ENCODE data around the gene CCDC30. TPM values are rescaled to one million over a fixed set of nuclear protein-coding genes. Genes with fewer than 3 reads are reported as not detected.

The CCDC30 gene
- total and polyA plus RNA-seq, 9 of the 15 experiments (the other 6 are each of a cell fraction or from before 2014, with no cell fraction given) = 0.05 to 0.91 (median 0.24) TPM

DNA sequence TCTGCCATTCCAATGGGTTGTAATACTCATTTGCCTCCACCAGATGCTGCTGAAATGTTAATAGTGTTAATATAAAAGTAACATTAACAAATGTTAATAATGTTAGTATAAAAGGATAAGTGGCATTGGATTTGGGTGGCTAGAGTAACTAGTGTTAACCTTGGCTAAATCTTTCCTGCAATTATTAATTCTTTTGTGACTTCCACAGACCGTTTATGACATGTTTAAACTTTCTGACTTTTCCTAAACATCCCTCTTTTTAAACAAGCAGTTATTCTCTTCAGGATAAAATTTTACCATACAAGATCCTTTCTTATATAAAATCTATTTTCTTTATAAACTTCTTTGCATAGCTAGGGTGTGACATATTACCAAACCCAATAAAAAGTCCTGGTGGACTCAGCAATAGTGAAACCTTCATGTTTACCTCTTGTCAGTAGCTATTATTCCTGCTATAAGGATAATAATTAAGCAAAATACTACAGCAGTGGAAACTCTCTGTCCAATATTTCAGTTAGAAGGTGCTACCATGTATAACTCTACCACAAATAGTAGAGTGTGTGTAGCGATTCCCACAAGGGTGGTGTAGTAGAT, 41.5 kb downstream of the CCDC30 start:
- H3K9me3 ChIP-seq (replicated peaks; ENCODE audit: control insufficient read depth, insufficient read depth, low read depth, low read length) = peaks cover 2% of the 10 kb centered on the region; the same call in 1 of the 2 replicates
- in situ Hi-C loops (cut with MboI) = no loop called here
- no peaks in the 10 kb centered on the region for H4K20me1 ChIP-seq (replicated peaks; ENCODE audit: control insufficient read depth, insufficient read depth, low read length)
- no peaks in the 10 kb centered on the region for H3K4me1 ChIP-seq (replicated peaks in 1 of 2; ENCODE audit: control insufficient read depth in 2 of 2, insufficient read depth in 2 of 2, low read length in 2 of 2)
- H3K27ac ChIP-seq (ENCODE audit: extremely low read depth, low read depth, low read length) = no peak overlapping the region
- no TSS peak for BruUV-seq (replicated peaks)
- FAIRE-seq (no peak), ATAC-seq (no peak), DNase-seq (ENCODE audit: extremely low read depth in 1 of 4, low spot score in 3 of 4) (no peak)
- no peaks in the 10 kb centered on the region for H3K79me2 ChIP-seq (ENCODE audit: control insufficient read depth, insufficient read depth, low read length)
- intact Hi-C loops (cut with micrococcal nuclease) = no loop called here
- no peak overlapping the region for H3K9ac ChIP-seq (ENCODE audit: insufficient read depth in 1 of 2, low read depth in 2 of 2, low read length in 2 of 2)
- no peaks in the 10 kb centered on the region for H3K36me3 ChIP-seq (ENCODE audit: control insufficient read depth, insufficient read depth, low read length)
- H2AFZ ChIP-seq (ENCODE audit: low read depth, low read length) = no peak overlapping the region
- TF ChIP-seq ZFP36 (IDR thresholded peaks at IDR 0.05; ENCODE audit: low read depth, low read length, partially characterized antibody) = peak; percentile 41
- no peak for TF ChIP-seq UBTF (IDR thresholded peaks at IDR 0.05; ENCODE audit: borderline replicate concordance in 1 of 2, low read depth in 2 of 2, low read length in 2 of 2)
- H3K4me2 ChIP-seq (ENCODE audit: insufficient read depth, low read length) = no peak overlapping the region
- WGBS (ENCODE audit: insufficient coverage, low coverage, missing lambda C conversion rate) = 3% methylated on average over 2 of the region's 2 CpGs
- H3K9me1 ChIP-seq (ENCODE audit: control insufficient read depth, insufficient read depth, low read length) = no peaks in the 10 kb centered on the region
- H3K27me3 ChIP-seq (ENCODE audit: control insufficient read depth in 2 of 2, insufficient read depth in 2 of 2, low read length in 2 of 2) = no peaks in the 10 kb centered on the region
- ChIA-PET CTCF (ENCODE audit: low intra/inter-chr PET ratio) (no interaction called here), POLR2A (no interaction called here)
- H3K4me3 ChIP-seq = no peak overlapping the region

- ChIA-PET POLR2A (no interaction called here), CTCF (ENCODE audit: low intra/inter-chr PET ratio) (no interaction called here)
- intact Hi-C loops (cut with micrococcal nuclease) (no loop called here), in situ Hi-C loops (cut with MboI) (no loop called here)
- DNase-seq (ENCODE audit: extremely low read depth in 1 of 4, low spot score in 3 of 4) (no peak), ATAC-seq (no peak), FAIRE-seq (no peak)
- no peak overlapping the region for H3K4me3 ChIP-seq
- no peaks in the 10 kb centered on the region for H3K27me3 ChIP-seq (ENCODE audit: control insufficient read depth in 2 of 2, insufficient read depth in 2 of 2, low read length in 2 of 2)
- no peaks in the 10 kb centered on the region for H3K4me1 ChIP-seq (replicated peaks in 1 of 2; ENCODE audit: control insufficient read depth in 2 of 2, insufficient read depth in 2 of 2, low read length in 2 of 2)
- 0% methylated on average over 1 of the region's 1 CpG for WGBS (ENCODE audit: insufficient coverage, low coverage, missing lambda C conversion rate)
- no peak overlapping the region for H3K27ac ChIP-seq (ENCODE audit: extremely low read depth, low read depth, low read length)
- no peak overlapping the region for H2AFZ ChIP-seq (ENCODE audit: low read depth, low read length)
- no peaks in the 10 kb centered on the region for H4K20me1 ChIP-seq (replicated peaks; ENCODE audit: control insufficient read depth, insufficient read depth, low read length)
- H3K9me1 ChIP-seq (ENCODE audit: control insufficient read depth, insufficient read depth, low read length) = no peaks in the 10 kb centered on the region
- H3K9me3 ChIP-seq (replicated peaks; ENCODE audit: control insufficient read depth, insufficient read depth, low read depth, low read length) = peaks cover 2% of the 10 kb centered on the region; the same call in 1 of the 2 replicates
- no peaks in the 10 kb centered on the region for H3K36me3 ChIP-seq (ENCODE audit: control insufficient read depth, insufficient read depth, low read length)
- H3K79me2 ChIP-seq (ENCODE audit: control insufficient read depth, insufficient read depth, low read length) = no peaks in the 10 kb centered on the region
- no peak overlapping the region for H3K4me2 ChIP-seq (ENCODE audit: insufficient read depth, low read length)
- no TSS peak for BruUV-seq (replicated peaks)
- H3K9ac ChIP-seq (ENCODE audit: insufficient read depth in 1 of 2, low read depth in 2 of 2, low read length in 2 of 2) = no peak overlapping the region
- TF ChIP-seq FOXM1 (IDR thresholded peaks at IDR 0.05; ENCODE audit: low read depth) (no peak), FOXM1 (CRISPR knock-in tag; IDR thresholded peaks at IDR 0.05; ENCODE audit: low read depth) (no peak), ETV6 (IDR thresholded peaks at IDR 0.05; ENCODE audit: borderline replicate concordance in 1 of 2, low read depth in 2 of 2, low read length in 1 of 2) (no peak), ETV6 (CRISPR knock-in tag; IDR thresholded peaks at IDR 0.05; ENCODE audit: borderline replicate concordance) (no peak), SMARCA4 (IDR thresholded peaks at IDR 0.05) (no peak), RBM15 (IDR thresholded peaks at IDR 0.05; ENCODE audit: insufficient read depth, low read length) (no peak), ZNF696 (CRISPR knock-in tag; conservative IDR thresholded peaks at IDR 0.05) (no peak)
- TF ChIP-seq, protein P1, sequence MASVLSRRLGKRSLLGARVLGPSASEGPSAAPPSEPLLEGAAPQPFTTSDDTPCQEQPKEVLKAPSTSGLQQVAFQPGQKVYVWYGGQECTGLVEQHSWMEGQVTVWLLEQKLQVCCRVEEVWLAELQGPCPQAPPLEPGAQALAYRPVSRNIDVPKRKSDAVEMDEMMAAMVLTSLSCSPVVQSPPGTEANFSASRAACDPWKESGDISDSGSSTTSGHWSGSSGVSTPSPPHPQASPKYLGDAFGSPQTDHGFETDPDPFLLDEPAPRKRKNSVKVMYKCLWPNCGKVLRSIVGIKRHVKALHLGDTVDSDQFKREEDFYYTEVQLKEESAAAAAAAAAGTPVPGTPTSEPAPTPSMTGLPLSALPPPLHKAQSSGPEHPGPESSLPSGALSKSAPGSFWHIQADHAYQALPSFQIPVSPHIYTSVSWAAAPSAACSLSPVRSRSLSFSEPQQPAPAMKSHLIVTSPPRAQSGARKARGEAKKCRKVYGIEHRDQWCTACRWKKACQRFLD (CRISPR knock-in tag; IDR thresholded peaks at IDR 0.05) = no peak
These were observed 43.5 kb downstream of the CCDC30 start for GRCh38 chr1:42506576-42506975.
